OCI-LY1 (cell line): Measurements from ENCODE around the gene SLC16A2.
A peak's percentile ranks its signal among the peaks of the same experiment; 100 is the strongest.

Source experiments
- EZH2 ChIP-seq: fragments of 200-600 bp; sonication (generic), shearing (Covaris generic); IDR thresholded peaks from 2 replicates; pipeline ENCODE4 v1.8.0; 2017; ENCODE audit warnings: borderline replicate concordance, mixed run types, mild to moderate bottlenecking, antibody characterized with exemption, low read length, moderate library complexity, mixed read lengths
- TF ChIP-seq, protein P1 (sequence below): fragments of 200-600 bp; sonication (generic), shearing (Covaris generic); IDR thresholded peaks from 2 replicates; pipeline ENCODE4 v1.5.1; 2017; ENCODE audit warnings: mild to moderate bottlenecking, antibody characterized with exemption, low read length, moderate library complexity, mixed read lengths

DNA sequence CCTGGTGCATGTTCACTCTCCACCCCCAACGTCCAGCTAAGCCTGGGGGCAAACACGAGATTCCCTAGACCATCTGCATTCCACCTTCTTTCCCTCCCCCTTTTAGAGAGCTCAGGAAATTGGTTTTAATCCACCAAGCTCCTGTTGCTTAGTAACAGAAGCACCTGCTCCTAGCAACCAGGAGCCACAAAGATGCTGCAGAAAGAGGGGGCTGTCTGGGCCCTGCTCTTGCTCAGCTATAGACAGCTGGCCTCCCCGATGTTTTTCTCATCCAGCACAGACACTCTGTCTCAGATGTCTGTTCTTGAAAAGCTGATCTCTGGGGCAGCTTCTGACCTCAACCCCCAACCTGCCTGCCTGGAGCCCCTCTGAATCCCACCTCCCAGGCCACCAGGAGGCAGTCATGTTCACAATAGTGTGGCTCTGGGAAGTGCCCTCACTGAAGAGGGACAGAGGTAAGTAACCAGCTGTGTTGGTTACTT lies 71.5 kb downstream of the SLC16A2 start:
- TF ChIP-seq, protein P1, sequence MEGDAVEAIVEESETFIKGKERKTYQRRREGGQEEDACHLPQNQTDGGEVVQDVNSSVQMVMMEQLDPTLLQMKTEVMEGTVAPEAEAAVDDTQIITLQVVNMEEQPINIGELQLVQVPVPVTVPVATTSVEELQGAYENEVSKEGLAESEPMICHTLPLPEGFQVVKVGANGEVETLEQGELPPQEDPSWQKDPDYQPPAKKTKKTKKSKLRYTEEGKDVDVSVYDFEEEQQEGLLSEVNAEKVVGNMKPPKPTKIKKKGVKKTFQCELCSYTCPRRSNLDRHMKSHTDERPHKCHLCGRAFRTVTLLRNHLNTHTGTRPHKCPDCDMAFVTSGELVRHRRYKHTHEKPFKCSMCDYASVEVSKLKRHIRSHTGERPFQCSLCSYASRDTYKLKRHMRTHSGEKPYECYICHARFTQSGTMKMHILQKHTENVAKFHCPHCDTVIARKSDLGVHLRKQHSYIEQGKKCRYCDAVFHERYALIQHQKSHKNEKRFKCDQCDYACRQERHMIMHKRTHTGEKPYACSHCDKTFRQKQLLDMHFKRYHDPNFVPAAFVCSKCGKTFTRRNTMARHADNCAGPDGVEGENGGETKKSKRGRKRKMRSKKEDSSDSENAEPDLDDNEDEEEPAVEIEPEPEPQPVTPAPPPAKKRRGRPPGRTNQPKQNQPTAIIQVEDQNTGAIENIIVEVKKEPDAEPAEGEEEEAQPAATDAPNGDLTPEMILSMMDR = peak; percentile 24; the same call in 1 of the 2 replicates
- no peak for TF ChIP-seq EZH2
